Measurements from ENCODE around the gene GLI1. TPM values are rescaled to one million over a fixed set of nuclear protein-coding genes. Genes with fewer than 3 reads are reported as not detected.

GLI1 gene
- polyA plus RNA-seq, 2 of the 4 experiments (the other 2 are of a cell fraction), result 13.1 to 27.3 TPM

GRCh38 chr12:57430931-57431566, 28.5 kb upstream of the GLI1 start, which contains the start of gene R3HDM2:
TSS of gene R3HDM2 (minus strand) at chr12:57431043. CDS start at chr12:57310428, 120,615 bp downstream.
- DNase-seq (ENCODE audit: low read depth in 1 of 2, low spot score in 1 of 2) (peak; percentile 97 to 98), FAIRE-seq (no peak), ATAC-seq (peak; percentile 96 to 97)
- CTCF ChIA-PET, result interaction anchor here (0.9 kb wide), 1 partner anchor 153 kb away, joined by 3 read pairs; no protein-coding TSS in a partner anchor
- POLR2A ChIA-PET, result interaction anchor here (0.6 kb wide), 1 partner anchor 11 kb away, joined by 4 read pairs; no protein-coding TSS in a partner anchor
- Histone ChIP-seq H3K27ac (peak within 1 kb of the TSS; percentile 96 to 98), H3K4me3 (peak within 1 kb of the TSS; percentile 53), H3K4me1 (peaks cover 24% of the 10 kb centered on the region; the same call in 2 of the 3 replicates), H3K4me2 (peak within 1 kb of the TSS; percentile 91), H3K9me3 (no peaks in the 10 kb centered on the region)
- WGBS (ENCODE audit: missing lambda C conversion rate), result 5% methylated on average over 40 of the region's 41 CpGs
- TF ChIP-seq GATA3 (IDR thresholded peaks at IDR 0.05; ENCODE audit: borderline replicate concordance) (peak; percentile 40; the same call in 1 of the 2 replicates), EHF (CRISPR knock-in tag; IDR thresholded peaks at IDR 0.05) (0 out of 2 replicates have a peak, but pooled peaks have one; percentile 52), RNF2 (IDR thresholded peaks at IDR 0.05; ENCODE audit: borderline replicate concordance, low read depth) (no peak), USF2 (IDR thresholded peaks at IDR 0.05) (0 out of 2 replicates have a peak, but pooled peaks have one; percentile 36), HDAC2 (IDR thresholded peaks at IDR 0.05) (no peak), RFX5 (IDR thresholded peaks at IDR 0.05) (peak; percentile 22; the same call in 1 of the 2 replicates), CHD2 (IDR thresholded peaks at IDR 0.05; ENCODE audit: low read length, partially characterized antibody) (no peak), ZFP36 (IDR thresholded peaks at IDR 0.05; ENCODE audit: borderline replicate concordance, partially characterized antibody) (no peak), MAZ (IDR thresholded peaks at IDR 0.05; ENCODE audit: borderline replicate concordance, low read depth, low read length) (no peak), EP300 (IDR thresholded peaks at IDR 0.05) (peak in 1 of 2 experiments; percentile 30; a peak in 1 of 5 replicates), MYC (IDR thresholded peaks at IDR 0.05; ENCODE audit: borderline replicate concordance, low read length) (peak; percentile 92), JUNB (IDR thresholded peaks at IDR 0.05) (no peak), ZNF302 (CRISPR knock-in tag; IDR thresholded peaks at IDR 0.05) (no peak), ELK1 (IDR thresholded peaks at IDR 0.05; ENCODE audit: low read depth, low read length) (no peak), SMC3 (IDR thresholded peaks at IDR 0.05) (no peak), REST (IDR thresholded peaks at IDR 0.05) (no peak), POLR2A (IDR thresholded peaks at IDR 0.05; ENCODE audit: low read length) (peak; percentile 94), RAD21 (conservative IDR thresholded peaks at IDR 0.05 in 1 of 2, IDR thresholded peaks at IDR 0.05 in 1 of 2) (no peak; a peak in 1 of 5 replicates), MAX (IDR thresholded peaks at IDR 0.05) (peak; percentile 99), E2F6 (IDR thresholded peaks at IDR 0.05; ENCODE audit: borderline replicate concordance, low read depth) (peak; percentile 97), CBX8 (IDR thresholded peaks at IDR 0.05) (no peak), NFE2L2 (conservative IDR thresholded peaks at IDR 0.05; ENCODE audit: low read length) (no peak), NR3C1 (IDR thresholded peaks at IDR 0.05) (no peak), CHD4 (IDR thresholded peaks at IDR 0.05; ENCODE audit: borderline replicate concordance) (no peak), TP53 (CRISPR knock-in tag; IDR thresholded peaks at IDR 0.05) (no peak), BHLHE40 (IDR thresholded peaks at IDR 0.05; ENCODE audit: low read depth, low read length) (0 out of 2 replicates have a peak, but pooled peaks have one; percentile 15), ZSCAN20 (CRISPR knock-in tag; IDR thresholded peaks at IDR 0.05) (peak; percentile 55; the same call in 1 of the 2 replicates), HOXB13 (CRISPR knock-in tag; IDR thresholded peaks at IDR 0.05; ENCODE audit: low read depth) (no peak), CBX2 (IDR thresholded peaks at IDR 0.05; ENCODE audit: borderline replicate concordance, low read depth) (no peak), HEYL (CRISPR knock-in tag; IDR thresholded peaks at IDR 0.05) (no peak), ESRRA (IDR thresholded peaks at IDR 0.05; ENCODE audit: borderline replicate concordance, low read length) (no peak), PBX3 (IDR thresholded peaks at IDR 0.05) (no peak), JUN (IDR thresholded peaks at IDR 0.05) (peak; percentile 76 to 94), MAFK (IDR thresholded peaks at IDR 0.05; ENCODE audit: partially characterized antibody) (no peak), HOXA7 (CRISPR knock-in tag; IDR thresholded peaks at IDR 0.05) (no peak)
